Stimulated activated naive CD4-positive, alpha-beta T cell treated with Interleukin-2 at 50 U/mL for 16 hours (primary cell): ENCODE measurements around the gene FHOD3.
"Not testable (repeated sequence)": the region's sequence is repeated elsewhere in the genome, so short reads cannot be mapped to it uniquely, and the experiment has no call there.

ENCODE experiments used
- DNase-seq: peaks from one replicate; lab custom pipeline; 2025; lab: John Stamatoyannopoulos, UW

The FHOD3 gene

GRCh38 chr18:36350251-36350651, 52.7 kb downstream of the FHOD3 start:
- no peak for DNase-seq

GRCh38 chr18:36350839-36351469, 53.4 kb downstream of the FHOD3 start:
- no peak for DNase-seq

DNA sequence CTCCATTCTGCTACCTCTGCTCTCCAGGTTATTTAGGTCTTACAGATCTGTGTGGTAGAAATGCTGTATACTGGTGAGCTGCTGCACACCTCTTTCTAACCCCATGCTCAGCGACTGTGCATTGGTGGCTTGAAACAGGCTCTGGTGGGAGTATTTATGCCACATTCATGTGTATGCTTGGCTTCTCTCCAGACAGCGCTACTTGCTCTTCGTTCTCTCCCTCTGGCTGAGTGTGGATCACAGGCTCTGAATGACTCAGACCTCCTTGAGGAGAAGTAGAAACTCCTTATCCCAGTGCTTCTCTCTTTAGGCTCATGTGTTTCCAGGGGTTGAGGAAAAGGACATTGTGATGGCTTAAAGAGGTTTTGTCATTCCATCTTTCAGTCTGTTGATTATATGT, 54.9 kb downstream of the FHOD3 start:
- no peak for DNase-seq

DNA sequence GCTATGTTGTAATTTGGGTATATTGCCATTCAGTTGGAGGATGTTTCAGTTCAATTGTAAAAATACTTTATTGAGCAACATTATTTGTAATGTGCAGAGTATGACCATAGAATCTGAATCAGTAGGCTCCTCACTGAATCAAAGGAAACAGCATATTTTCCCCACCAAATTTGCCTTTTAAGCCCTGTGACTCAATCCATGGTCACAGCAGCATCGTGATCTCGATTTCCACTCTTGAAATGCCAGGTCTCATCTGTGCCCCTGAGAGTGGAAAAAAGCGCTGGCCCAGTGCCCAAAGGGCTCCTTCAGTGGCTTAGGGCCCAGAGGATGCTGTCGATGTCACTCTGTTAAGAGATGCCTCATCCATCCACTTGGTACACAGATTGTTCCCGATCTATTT, 57.5 kb downstream of the FHOD3 start:
- no peak for DNase-seq

- DNase-seq, result no peak
Observed at GRCh38 chr18:36355511-36355910, 58.0 kb downstream of the FHOD3 start.

DNA sequence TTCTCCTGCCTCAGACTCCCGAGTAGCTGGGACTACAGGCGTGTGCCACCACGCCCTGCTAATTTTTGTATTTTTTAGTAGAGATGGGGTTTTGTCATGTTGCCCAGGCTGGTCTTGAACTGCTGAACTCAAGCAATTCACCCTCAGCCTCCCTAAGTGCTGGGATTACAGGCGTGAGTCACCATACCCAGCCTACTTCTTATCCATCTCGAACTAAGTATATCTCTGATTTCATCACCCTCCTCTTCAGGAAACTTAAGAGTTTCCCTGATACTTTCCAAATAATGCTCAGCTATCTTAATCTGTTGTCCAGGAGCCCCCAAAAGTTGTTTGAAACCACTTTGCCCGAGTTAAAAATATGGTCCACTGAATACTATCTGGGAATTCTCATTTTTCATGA, 59.2 kb downstream of the FHOD3 start:
- not testable (repeated sequence) for DNase-seq

DNA sequence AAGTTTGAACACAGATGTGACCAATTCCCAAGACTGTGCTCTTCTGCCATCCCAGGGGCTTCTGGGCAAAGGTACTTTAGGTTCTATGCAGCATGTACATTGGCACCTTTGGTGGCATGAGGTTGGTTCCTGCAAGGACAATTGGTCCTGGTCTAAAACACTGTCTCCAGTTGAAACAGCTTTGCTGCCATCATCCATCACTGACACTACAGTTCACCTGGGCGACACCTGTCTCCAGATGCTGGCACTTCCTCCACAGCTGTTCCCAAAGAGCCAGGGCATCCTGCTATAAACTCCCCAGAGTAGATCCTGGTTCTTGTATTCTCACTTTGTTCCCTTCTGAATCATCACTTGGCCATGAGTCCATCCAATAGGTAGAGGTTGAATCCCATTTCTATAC, 60.6 kb downstream of the FHOD3 start:
- DNase-seq, result no peak

- DNase-seq, result no peak
Observed at GRCh38 chr18:36360256-36360909, 62.9 kb downstream of the FHOD3 start.

DNA sequence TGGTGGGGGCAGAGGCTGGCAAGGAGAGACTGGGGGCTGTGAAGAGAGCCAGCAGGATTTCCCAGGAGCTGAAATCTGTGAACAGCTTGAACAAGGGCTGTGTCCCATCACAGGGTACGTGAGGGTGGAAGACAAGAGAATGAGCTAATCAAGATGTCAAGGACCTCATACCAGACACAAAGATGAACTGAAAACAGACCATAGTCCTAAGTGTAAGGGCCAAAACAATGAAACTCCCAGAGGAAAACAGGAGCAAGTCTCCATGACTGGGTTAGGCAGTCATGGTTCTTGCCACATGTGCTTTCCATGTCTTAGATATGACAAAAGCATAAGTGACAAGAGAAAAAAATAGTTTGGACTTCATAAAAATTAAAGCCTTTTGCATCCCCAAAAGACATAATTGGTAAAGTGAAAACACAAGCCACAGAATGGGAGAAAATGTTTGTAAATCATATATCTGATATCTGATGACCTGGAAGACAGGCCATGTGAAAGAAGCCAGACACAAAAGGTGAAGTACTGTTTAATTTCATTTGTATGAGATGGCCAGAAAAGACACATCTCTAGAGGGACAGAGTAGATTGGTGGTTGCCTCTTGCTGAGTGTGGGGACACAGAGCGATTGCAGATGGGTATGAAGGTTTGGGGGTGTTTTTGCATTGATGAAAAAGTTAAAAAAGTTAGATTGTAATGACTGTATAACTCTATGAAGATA, 67.6 kb downstream of the FHOD3 start:
- DNase-seq, result no peak

DNA sequence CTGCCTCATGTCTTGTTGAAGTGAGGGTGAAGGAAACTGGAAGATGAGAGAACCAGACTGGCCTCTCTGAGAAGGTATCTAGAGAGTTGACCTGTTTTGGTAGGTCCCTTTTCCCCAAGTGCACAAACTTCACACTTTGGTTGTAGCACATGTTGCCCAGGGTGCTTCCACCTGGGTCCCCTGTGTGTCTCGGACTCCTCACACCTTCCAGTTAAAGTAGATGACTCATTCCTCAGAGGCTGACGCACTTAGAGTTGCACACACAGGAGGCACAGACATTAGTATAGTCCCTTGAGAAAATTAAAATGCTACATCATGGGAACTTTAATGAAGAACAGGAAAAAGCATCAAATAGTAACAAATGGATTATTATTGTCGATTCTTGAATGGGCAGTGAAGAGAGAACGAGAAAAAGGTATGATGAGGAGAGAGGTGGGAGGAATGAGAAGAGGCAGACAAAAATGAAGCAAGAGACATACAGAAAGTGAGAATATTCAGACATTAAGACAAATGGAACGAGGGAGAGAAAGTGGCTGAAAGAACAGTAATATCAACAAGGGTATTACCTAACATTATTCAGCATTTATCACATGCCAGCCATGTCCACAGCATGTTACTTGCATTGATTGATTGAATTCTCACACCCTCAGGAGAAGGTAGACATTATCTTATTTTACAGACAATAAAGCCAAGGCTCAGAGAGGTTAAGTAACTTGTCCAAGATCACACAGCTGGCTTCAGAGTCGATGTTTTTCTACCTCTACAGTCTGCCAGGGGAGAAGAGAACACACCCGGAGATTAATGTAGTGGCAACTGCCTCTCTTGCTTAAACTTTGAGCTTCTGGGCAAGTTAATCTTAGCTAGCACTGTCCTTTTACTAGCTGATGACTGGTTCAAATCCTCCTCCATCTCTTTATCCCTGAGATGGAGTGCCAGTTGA, 68.6 kb downstream of the FHOD3 start:
- DNase-seq, result no peak

GRCh38 chr18:36366994-36367839, 69.7 kb downstream of the FHOD3 start:
- DNase-seq, result no peak

- DNase-seq, result no peak
Observed at GRCh38 chr18:36368889-36369288, 71.4 kb downstream of the FHOD3 start.

DNA sequence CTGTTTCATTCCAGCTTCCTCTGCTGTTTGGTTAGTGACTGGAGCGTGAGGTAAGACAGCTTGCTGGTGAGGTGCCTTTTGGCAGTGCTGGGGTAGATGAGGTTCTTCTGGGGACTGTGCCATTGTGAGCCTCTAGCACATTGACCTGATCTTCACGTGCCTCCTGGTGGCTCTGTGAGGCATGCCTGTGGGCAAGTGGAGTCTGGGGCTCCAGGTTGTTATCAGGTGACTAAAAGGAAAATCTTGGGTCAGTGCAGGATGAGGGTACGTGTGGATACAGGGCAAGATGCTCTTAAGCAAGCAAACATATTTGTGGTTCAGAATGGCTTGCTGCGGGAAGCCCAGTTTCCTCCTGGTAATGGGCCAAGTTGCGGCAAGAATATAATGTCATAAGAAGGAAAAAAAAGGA, 75.4 kb downstream of the FHOD3 start:
- DNase-seq, result no peak

DNA sequence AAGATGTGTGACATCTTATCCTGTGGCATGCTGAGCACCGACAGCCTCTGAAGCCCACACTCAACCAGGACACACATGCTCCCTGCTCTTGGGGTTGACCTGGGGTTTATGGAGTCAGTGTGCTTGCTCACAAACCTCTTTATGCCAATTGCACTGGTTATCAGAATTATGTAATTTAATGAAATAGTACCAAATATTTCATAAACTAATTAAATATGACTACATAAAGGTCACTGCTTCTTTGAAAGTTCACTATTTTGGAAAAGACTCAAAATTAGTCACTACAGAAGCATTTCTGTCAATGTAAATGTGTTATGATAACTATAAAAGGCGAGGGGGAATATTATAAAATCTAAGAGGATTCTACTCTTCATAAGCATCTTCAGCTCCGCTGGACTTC, 76.7 kb downstream of the FHOD3 start:
- no peak for DNase-seq

GRCh38 chr18:36375118-36375517, 77.6 kb downstream of the FHOD3 start:
- DNase-seq, result no peak

DNA sequence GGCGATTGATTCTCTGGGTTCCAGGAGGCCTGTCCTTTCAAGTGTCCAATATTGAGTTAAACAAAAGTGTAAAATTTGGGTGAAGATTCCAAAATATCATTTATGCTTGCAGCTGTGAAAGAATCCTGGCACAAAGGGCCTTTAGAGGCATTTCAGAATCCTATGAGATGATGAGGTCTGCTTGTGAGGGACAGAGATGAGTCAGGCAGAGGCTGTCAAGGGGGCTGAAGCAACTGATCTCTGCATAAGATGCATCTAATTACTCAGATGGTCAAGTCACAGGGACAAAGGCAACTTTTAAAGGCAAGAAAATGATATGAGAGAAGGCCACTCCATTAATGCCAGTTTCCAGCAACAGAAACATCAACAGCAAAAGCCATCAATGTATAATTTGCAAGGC, 78.8 kb downstream of the FHOD3 start:
- no peak for DNase-seq

DNA sequence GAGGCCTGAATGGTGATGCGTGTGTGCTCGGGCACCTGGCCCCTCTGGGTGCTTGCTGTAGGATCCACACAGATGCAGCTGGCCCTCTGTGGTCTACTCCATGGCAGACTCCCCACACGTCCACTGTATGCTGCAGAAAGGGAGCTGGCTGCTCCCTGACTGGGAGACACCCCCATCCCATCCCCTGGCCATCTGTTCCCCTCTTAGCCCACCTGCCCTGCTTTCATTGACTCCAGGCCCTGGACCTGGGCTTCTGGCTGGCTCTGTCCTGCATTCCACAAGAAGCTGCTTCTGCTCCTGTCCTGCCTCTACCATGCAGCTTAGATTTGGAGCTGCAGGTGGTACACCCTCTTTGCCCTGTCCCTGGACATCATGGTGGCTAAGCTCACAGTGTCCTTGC, 80.1 kb downstream of the FHOD3 start:
- no peak for DNase-seq

- DNase-seq, result no peak
Observed at GRCh38 chr18:36378205-36378604, 80.7 kb downstream of the FHOD3 start.

- no peak for DNase-seq
Observed at GRCh38 chr18:36379435-36379984, 82.0 kb downstream of the FHOD3 start.

DNA sequence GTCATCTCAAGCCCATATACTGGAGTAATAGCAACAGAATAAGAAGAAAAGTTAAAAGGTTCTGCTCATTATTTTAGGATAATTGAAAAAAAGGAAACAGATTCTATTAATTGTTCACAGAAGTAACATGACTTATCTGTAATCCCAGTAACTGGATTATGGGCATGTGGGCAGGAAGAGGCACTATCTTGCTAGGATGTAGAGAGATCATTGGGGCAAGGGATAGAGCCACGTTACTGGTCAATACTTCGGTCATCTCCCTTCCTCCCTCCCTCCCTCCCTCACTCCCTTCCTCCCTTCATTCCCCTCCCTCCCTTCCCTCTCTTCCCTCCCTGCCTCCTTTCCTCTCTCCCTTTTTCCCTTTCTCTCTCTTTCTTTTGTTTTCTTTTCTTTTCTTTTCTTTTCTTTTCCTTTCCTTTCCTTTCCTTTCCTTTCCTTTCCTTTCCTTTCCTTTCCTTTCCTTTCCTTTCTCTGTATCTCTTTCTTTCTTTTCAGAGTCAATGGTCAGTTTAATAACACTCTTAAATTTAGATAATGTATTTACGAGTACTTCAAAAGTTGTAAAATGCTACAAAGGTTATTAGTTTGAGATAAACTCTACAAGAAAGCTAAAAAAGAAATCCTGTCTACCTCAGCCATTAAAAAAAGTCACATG, 82.8 kb downstream of the FHOD3 start:
- no peak for DNase-seq

GRCh38 chr18:36381075-36381474, 83.6 kb downstream of the FHOD3 start:
- DNase-seq, result no peak
